ENCODE data around the gene KPNA5. TPM values are rescaled to one million over a fixed set of nuclear protein-coding genes. Genes with fewer than 3 reads are reported as not detected.

Gene KPNA5
- total RNA-seq (2022; extraction: Qiagen RNA extraction) = 0.85 to 2.0 TPM (median 1.4 TPM) in 5 replicates

GRCh38 chr6:116680880-116681672 lies at the start of gene KPNA5:
Gene KPNA5 (plus strand): TSS chr6:116681211. CDS start chr6:116681335, 124 bp downstream.

DNA sequence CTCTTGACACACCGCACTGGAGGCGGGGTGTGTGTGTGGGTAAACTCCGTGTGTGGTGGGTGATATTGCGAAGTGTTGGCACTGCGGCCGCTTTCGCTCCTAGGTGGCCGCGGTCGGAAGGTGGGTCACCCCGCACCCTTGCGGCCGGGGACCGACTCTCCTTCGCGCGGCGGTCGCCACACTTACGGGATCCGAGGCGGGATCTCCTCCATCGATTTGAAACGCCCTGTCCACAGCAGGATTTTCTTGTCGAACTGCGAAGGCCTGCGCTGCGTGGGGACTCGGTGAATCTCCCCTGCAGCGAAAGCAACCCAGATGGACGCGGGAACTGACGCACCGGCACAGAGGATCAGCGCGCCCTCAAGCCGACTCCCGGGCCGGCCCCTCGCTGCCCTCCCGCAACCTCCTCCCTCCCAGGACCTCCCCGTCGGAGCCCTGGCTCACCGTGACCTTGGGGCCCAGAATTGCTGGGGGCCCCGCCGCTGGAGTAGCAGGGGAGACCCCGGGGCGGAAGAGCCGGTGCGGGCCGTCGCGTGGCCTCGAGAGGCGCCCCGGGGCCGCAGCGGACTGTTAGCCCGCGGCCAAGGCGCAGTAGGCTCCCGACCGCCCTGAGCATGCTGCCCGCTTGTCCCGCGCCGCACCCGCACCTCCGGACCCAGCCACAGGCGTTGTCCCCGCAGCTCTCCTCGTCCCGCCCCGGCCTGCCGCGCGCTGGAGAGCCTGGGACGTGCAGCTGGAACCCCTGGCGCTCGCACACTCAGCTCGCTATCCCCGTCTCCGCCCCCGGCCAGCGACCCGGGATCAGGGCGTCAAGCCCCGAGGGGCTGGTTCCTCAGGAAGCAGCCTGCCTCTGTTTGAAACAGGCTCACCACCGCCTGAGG lies 84.2 kb downstream of the KPNA5 start, which contains the start of gene FAM162B:
Gene FAM162B (minus strand): TSS at position 759 of the 881 bp plus-strand sequence. CDS start 143 bp downstream, at position 616.

Other genes starting within 250 kb of the KPNA5 start
- not detected in 5 replicates for gene CALHM6, start 219.8 kb upstream of the KPNA5 start, total RNA-seq (2022; extraction: Qiagen RNA extraction)
- 0.03 to 0.09 TPM (median 0.05 TPM) in 5 replicates for gene CALHM5, start 169.6 kb upstream of the KPNA5 start, total RNA-seq (2022; extraction: Qiagen RNA extraction)
- gene TRAPPC3L, start 135.5 kb upstream of the KPNA5 start, total RNA-seq (2022; extraction: Qiagen RNA extraction) = not detected in 5 replicates
- gene CALHM4, start 127.5 kb upstream of the KPNA5 start, total RNA-seq (2022; extraction: Qiagen RNA extraction) = not detected in 5 replicates
- gene RWDD1, start 109.7 kb upstream of the KPNA5 start, total RNA-seq (2022; extraction: Qiagen RNA extraction) = 25.3 to 33.2 TPM (median 31.4 TPM) in 5 replicates
- 0.12 to 0.20 TPM (median 0.15 TPM) in 5 replicates for gene RSPH4A, start 64.7 kb upstream of the KPNA5 start, total RNA-seq (2022; extraction: Qiagen RNA extraction)
- gene ZUP1, start 12.4 kb upstream of the KPNA5 start, total RNA-seq (2022; extraction: Qiagen RNA extraction) = 6.2 to 7.3 TPM (median 6.7 TPM) in 5 replicates
- gene FAM162B, start 84.5 kb downstream of the KPNA5 start, total RNA-seq (2022; extraction: Qiagen RNA extraction) = 0.09 TPM in 1 of 5 replicates, not detected in the others
- not detected in 5 replicates for gene GPRC6A, start 147.9 kb downstream of the KPNA5 start, total RNA-seq (2022; extraction: Qiagen RNA extraction)
- not detected in 5 replicates for gene RFX6, start 196.0 kb downstream of the KPNA5 start, total RNA-seq (2022; extraction: Qiagen RNA extraction)

Measured in A549 treated with AZD2906 at 1 μM for 4 hours (cell line).